Esophagus muscularis mucosa (tissue), 4 donors: ENCODE data around the gene EMD. TPM values are rescaled to one million over a fixed set of nuclear protein-coding genes. Genes with fewer than 3 reads are reported as not detected.
A peak's percentile ranks its signal among the peaks of the same experiment; 100 is the strongest.
"Not testable (repeated sequence)": the region's sequence is repeated elsewhere in the genome, so short reads cannot be mapped to it uniquely, and the experiment has no call there.

Experiments
- DNase-seq: peaks from one replicate; pipeline ENCODE4 v3.0.0-alpha.2; 2017; ENCODE audit errors: extremely low spot score
- H3K27ac ChIP-seq, 4 donors: fragments of 200-600 bp; sonication (generic); replicated peaks in 1 of 4; 1 replicate in 3 of 4; 2 replicates in 1 of 4; pipeline ENCODE4 v1.5.1; 2016 to 2019; ENCODE audit warnings: mild to moderate bottlenecking in 1 of 4
- H3K27me3 ChIP-seq, 4 donors: fragments of 200-600 bp; sonication (generic); one replicate each; pipeline versions ENCODE4 v1.5.1 to v1.6.0; 2016 to 2019
- H3K36me3 ChIP-seq, 4 donors: fragments of 200-600 bp; sonication (generic); one replicate each; pipeline ENCODE4 v1.5.1; 2016 to 2019
- H3K4me1 ChIP-seq, 4 donors: fragments of 200-600 bp; sonication (generic); one replicate each; pipeline ENCODE4 v1.5.1; 2016 to 2019
- H3K4me3 ChIP-seq, 4 donors: fragments of 200-600 bp; sonication (generic); 1 replicate in 2 of 4; 2 replicates in 2 of 4; pipeline ENCODE4 v1.5.1; 2016 to 2019; ENCODE audit warnings: mild to moderate bottlenecking in 4 of 4, moderate library complexity in 1 of 4
- H3K9me3 ChIP-seq, 4 donors: fragments of 200-600 bp; sonication (generic); 1 replicate in 3 of 4; 2 replicates in 1 of 4; pipeline ENCODE4 v1.5.1; 2016 to 2019
- CTCF ChIP-seq, 3 experiments: fragments of 200-600 bp in 2 of 3; fragments of 450-650 bp in 1 of 3; sonication (generic) in 2 of 3; IDR thresholded peaks; one replicate each; pipeline ENCODE4 v1.5.1; 2017 to 2019; ENCODE audit warnings: antibody characterized with exemption in 3 of 3, mild to moderate bottlenecking in 2 of 3, moderate library complexity in 1 of 3
- EP300 ChIP-seq: sonication (generic); formaldehyde crosslinking; IDR thresholded peaks from one replicate; pipeline ENCODE4 v1.6.1; 2017; ENCODE audit warnings: antibody characterized with exemption
- POLR2A ChIP-seq: fragments of 450-650 bp; IDR thresholded peaks from one replicate; pipeline ENCODE4 v1.6.1; 2017; ENCODE audit warnings: antibody characterized with exemption, moderate library complexity, mild to moderate bottlenecking, low read depth
- POLR2AphosphoS5 ChIP-seq, 2 donors: sonication (generic); formaldehyde crosslinking; IDR thresholded peaks; one replicate each; pipeline ENCODE4 v1.6.1; 2017; ENCODE audit warnings: antibody characterized with exemption in 2 of 2
- WGBS: methylation state at CpG from one replicate; pipeline ENCODE4 v1.1.5; 2018; 5-methylcytosine and 5-hydroxymethylcytosine counted together
- intact Hi-C: fragments of 100-400 bp; cut with DNase I; formaldehyde crosslinking; loops from one replicate; pipeline ENCODE4 v1.15.1; 2023
- total RNA-seq, 4 donors: library from RNA; depleted of rRNA; stranded (reverse); fragments of >200 nt; gene quantifications; one replicate each; pipeline versions ENCODE4 v1.1.0 to v1.2.1, GENCODE V29; 2016

EMD gene
- total RNA-seq, 4 donors from 2014 or later = 37.0 to 64.7 (median 57.7) TPM

- TF ChIP-seq POLR2A (no peak), POLR2AphosphoS5 (IDR thresholded peaks at IDR 0.05) (no peak), EP300 (no peak), CTCF (IDR thresholded peaks at IDR 0.05) (no peak)
- no peak for DNase-seq
- no peaks in the 10 kb centered on the region for H3K9me3 ChIP-seq
- H3K27me3 ChIP-seq = peaks cover 0 to 4% (median 0%) of the 10 kb centered on the region in 4 donors
- intact Hi-C loops = loop anchor here (5.0 kb wide), 2 partner anchors 62 to 133 kb away; no protein-coding TSS in a partner anchor
- H3K27ac ChIP-seq = peak overlapping the region; percentile 90 to 98 (median 95)
- H3K4me3 ChIP-seq = peak overlapping the region; percentile 63 to 76 (median 66)
- H3K36me3 ChIP-seq = peaks cover 9 to 30% (median 26%) of the 10 kb centered on the region in 4 donors
- WGBS = 62% methylated on average over 13 of the region's 14 CpGs
- H3K4me1 ChIP-seq = peaks cover 7 to 32% (median 22%) of the 10 kb centered on the region in 4 donors
Observed at GRCh38 chrX:154399527-154400368, 20.7 kb downstream of the EMD start.

DNA sequence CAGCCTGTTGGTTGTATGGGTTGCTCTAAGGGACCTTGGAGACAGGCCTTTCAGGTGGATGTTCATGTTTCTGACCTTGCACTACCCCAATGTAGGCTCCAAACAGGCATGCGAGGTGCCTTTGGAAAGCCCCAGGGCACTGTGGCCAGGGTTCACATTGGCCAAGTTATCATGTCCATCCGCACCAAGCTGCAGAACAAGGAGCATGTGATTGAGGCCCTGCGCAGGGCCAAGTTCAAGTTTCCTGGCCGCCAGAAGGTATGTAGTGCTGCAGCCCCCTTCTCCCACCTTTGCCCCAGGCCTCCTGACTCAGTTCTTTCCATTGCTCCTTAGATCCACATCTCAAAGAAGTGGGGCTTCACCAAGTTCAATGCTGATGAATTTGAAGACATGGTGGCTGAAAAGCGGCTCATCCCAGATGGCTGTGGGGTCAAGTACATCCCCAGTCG, 21.3 kb downstream of the EMD start:
- intact Hi-C loops = loop anchor here (5.0 kb wide), 1 partner anchor 132 kb away; no protein-coding TSS in a partner anchor
- not testable (repeated sequence) for DNase-seq, H3K9me3 ChIP-seq, H3K27me3 ChIP-seq
- Histone ChIP-seq H3K36me3 (peaks cover 9 to 30% (median 26%) of the 10 kb centered on the region in 4 donors), H3K27ac (peak overlapping the region in 3 of 4 donors; percentile 93 to 98 (median 97)), H3K4me1 (peaks cover 7 to 32% (median 22%) of the 10 kb centered on the region in 4 donors), H3K4me3 (peak overlapping the region in 3 of 4 donors; percentile 63 to 76 (median 67))
- WGBS = 67% methylated on average over 3 of the region's 6 CpGs

- Histone ChIP-seq H3K4me3 (no peak overlapping the region), H3K27me3 (peaks cover 0 to 4% (median 0%) of the 10 kb centered on the region in 4 donors), H3K9me3 (no peaks in the 10 kb centered on the region), H3K4me1 (peaks cover 7 to 31% (median 22%) of the 10 kb centered on the region in 4 donors), H3K36me3 (peaks cover 9 to 30% (median 26%) of the 10 kb centered on the region in 4 donors), H3K27ac (peak overlapping the region in 2 of 4 donors; percentile 9 to 10)
- 53% methylated on average over 6 of the region's 6 CpGs for WGBS
- TF ChIP-seq POLR2AphosphoS5 (IDR thresholded peaks at IDR 0.05) (peak in 1 of 2 donors; percentile 46), POLR2A (no peak), EP300 (no peak)
- no peak for DNase-seq
- intact Hi-C loops = loop anchor here (5.0 kb wide), 1 partner anchor 131 kb away; no protein-coding TSS in a partner anchor
Observed at GRCh38 chrX:154401045-154401799, 22.1 kb downstream of the EMD start.

DNA sequence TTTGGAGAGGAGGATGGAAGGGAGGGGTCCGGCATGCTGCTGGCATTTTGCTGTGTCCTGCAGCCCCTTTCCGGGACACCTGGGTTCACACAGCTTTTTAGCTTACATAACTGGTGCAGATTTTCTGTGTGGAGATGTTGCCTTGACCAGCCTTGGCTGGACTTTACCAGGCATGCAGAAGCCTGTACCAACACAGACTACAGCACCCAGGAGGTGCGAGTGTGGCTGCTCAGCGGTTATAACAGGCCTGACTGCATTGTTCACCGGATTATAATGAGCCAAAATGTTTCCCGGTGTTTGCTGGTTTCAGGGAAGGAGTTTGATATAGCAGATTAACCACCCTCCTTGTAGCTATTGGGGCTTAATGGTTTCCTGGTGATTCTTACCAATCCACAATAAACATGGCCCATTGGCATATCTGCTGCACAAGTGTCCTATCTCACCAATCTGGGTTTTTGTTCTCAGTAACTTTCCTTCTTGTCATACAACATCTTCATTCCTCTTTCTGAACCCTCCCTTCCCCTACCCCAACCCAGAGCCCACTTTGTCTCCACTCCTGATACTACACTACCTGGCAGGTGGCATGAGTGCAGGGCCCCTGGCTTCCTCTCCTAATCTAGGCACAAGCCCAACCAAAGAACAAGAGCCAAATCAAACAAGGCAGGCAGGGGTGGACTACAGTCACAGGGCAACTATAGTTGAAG, 23.0 kb downstream of the EMD start:
- 42% methylated on average over 5 of the region's 6 CpGs for WGBS
- Histone ChIP-seq H3K4me3 (no peak overlapping the region), H3K4me1 (peaks cover 7 to 23% (median 17%) of the 10 kb centered on the region in 4 donors), H3K27me3 (peaks cover 0 to 4% (median 0%) of the 10 kb centered on the region in 4 donors), H3K27ac (peak overlapping the region in 1 of 4 donors; percentile 7), H3K36me3 (peaks cover 9 to 30% (median 26%) of the 10 kb centered on the region in 4 donors), H3K9me3 (no peaks in the 10 kb centered on the region)
- TF ChIP-seq POLR2AphosphoS5 (IDR thresholded peaks at IDR 0.05) (no peak), POLR2A (no peak), EP300 (no peak), CTCF (IDR thresholded peaks at IDR 0.05) (no peak)
- intact Hi-C loops = loop anchor here (5.0 kb wide), 1 partner anchor 130 kb away; no protein-coding TSS in a partner anchor
- DNase-seq = no peak

DNA sequence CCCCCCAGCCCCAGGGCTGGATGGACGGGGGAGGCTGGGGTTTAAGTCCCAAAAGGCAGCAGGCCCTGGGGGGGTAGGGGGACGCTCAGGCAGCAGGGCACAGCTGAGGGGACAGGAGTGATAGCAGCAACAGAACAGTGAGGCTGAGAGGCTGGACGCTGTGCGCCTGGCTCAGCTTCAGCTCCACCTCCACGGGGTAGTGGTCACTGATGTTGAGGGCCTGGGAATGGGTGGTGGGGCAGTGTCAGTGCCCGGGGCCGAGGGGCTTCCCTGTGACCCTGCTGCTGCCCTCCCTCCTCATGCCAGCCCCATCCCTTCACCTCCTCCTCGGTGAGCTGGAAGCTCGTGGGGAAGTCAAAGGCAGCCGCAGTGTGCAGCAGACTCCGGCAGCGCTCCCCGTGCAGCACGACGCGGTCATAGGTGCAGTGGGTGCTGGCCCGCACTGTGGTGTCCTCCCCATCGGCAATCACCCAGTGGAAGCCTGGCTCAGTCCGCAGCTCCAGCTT, 23.6 kb downstream of the EMD start:
- Histone ChIP-seq H3K4me1 (peaks cover 7 to 22% (median 16%) of the 10 kb centered on the region in 4 donors), H3K27me3 (peaks cover 0 to 4% (median 0%) of the 10 kb centered on the region in 4 donors), H3K9me3 (no peaks in the 10 kb centered on the region), H3K27ac (no peak overlapping the region), H3K36me3 (peaks cover 9 to 30% (median 26%) of the 10 kb centered on the region in 4 donors), H3K4me3 (no peak overlapping the region)
- no peak for DNase-seq
- intact Hi-C loops = loop anchor here (5.0 kb wide), 1 partner anchor 130 kb away; no protein-coding TSS in a partner anchor
- 83% methylated on average over 17 of the region's 19 CpGs for WGBS
- TF ChIP-seq CTCF (IDR thresholded peaks at IDR 0.05) (no peak), POLR2AphosphoS5 (IDR thresholded peaks at IDR 0.05) (no peak), EP300 (no peak), POLR2A (no peak)
